Colon (tissue), 2 donors: ENCODE measurements around the gene MUCL1.

ENCODE experiments used
- FAIRE-seq: peaks from 2 replicates; lab custom pipeline; 2012; peaks lifted over from hg19 to GRCh38; lab: Jason Lieb, UNC
- donor health status: control.
- donor health status: control.

The MUCL1 gene

DNA sequence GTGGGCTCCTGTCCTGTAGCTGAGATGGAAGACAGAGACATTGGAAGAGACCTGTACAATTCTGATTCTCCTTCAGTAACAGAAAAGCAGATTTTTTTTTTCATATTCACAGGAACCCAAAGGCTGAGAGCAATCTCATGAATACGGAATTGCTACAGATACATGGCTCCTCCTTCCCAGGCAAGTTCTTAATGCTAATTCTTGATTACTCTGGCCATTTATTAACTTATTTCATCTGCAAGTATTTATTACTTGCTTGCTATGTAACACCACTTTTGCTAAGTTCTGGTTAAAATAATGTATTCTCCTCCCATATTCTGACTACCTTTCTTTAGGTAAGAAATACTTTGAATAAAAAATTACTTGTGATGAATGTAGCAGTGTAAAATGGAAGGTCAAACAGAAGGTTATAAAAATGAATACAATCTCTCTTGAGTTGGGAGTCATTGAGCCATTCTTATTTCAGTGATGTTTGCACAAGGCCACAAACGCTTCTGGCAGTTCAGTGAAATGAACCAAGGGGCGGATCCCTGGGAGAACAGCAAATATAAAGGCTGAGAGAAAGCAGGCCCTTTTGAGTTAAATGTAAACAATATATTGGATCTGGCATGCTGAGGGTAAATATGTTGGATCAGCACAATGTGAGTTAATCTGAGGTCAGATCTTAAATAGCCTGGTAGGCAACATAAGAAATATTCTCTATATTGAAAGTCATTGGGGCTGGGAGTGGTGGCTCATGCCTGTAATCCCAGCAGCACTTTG is 37.6 kb downstream of the MUCL1 start:
- no peak for FAIRE-seq
